HEK293 (cell line): ENCODE measurements around the gene FIGNL2.

Experiments
- CTCF ChIA-PET: fragments of 350-600 bp; formaldehyde crosslinking; extraction: SDS; loops from one replicate; lab custom pipeline; 2021; ENCODE audit warnings: antibody characterized with exemption; lab: Yijun Ruan, JAX
- POLR2A ChIA-PET: fragments of 300-600 bp; formaldehyde crosslinking; extraction: SDS; loops from one replicate; lab custom pipeline; 2020; ENCODE audit warnings: antibody characterized with exemption, inconsistent platforms; lab: Yijun Ruan, JAX
- H3K27ac ChIP-seq: fragments of 200-500 bp; sonication (Bioruptor generic); 2 replicates; pipeline ENCODE4 v1.5.1; 2014; ENCODE audit warnings: low read depth, low read length, control low read depth, inconsistent platforms; ENCODE audit errors: extremely low read depth
- H3K36me3 ChIP-seq, 2 experiments: fragments of 200-500 bp in 1 of 2; sonication (Bioruptor generic) in 1 of 2; 1 replicate in 1 of 2; 2 replicates in 1 of 2; pipeline ENCODE4 v1.5.1; 2014 to 2017; ENCODE audit warnings: inconsistent platforms in 2 of 2, low read length in 2 of 2; ENCODE audit not compliant: control insufficient read depth in 2 of 2, insufficient read depth in 1 of 2
- H3K4me1 ChIP-seq: fragments of 200-500 bp; sonication (Bioruptor generic); 2 replicates; pipeline ENCODE4 v1.5.1; 2014; ENCODE audit warnings: mild to moderate bottlenecking, low read length, inconsistent platforms; ENCODE audit not compliant: control insufficient read depth, insufficient read depth
- H3K4me3 ChIP-seq: 2 replicates; pipeline ENCODE4 v1.5.1; 2011; ENCODE audit warnings: low read depth, mild to moderate bottlenecking, control low read depth, low read length, moderate library complexity
- H3K9me3 ChIP-seq: fragments of 200-500 bp; sonication (Bioruptor generic); 2 replicates; pipeline ENCODE4 v1.5.1; 2014; ENCODE audit warnings: low read depth, low read length, inconsistent platforms; ENCODE audit not compliant: control insufficient read depth, insufficient read depth
- ATF2 ChIP-seq: fragments of 450-650 bp; formaldehyde crosslinking; IDR thresholded peaks from 2 replicates; pipeline ENCODE4 v1.5.1; 2016; ENCODE audit warnings: missing biosample characterization, missing genetic modification characterization, low read depth
- EGR2 ChIP-seq: fragments of 450-650 bp; formaldehyde crosslinking; IDR thresholded peaks from 2 replicates; pipeline ENCODE4 v1.5.1; 2016; ENCODE audit warnings: low read depth, missing biosample characterization, missing genetic modification characterization
- ELK4 ChIP-seq: IDR thresholded peaks from 2 replicates; pipeline ENCODE4 v1.6.1; 2011; ENCODE audit warnings: mild to moderate bottlenecking, low read depth, low read length, borderline replicate concordance
- HOXC10 ChIP-seq: sonication (generic); formaldehyde crosslinking; IDR thresholded peaks from 2 replicates; pipeline ENCODE4 v1.8.1; 2023; ENCODE audit warnings: mild to moderate bottlenecking, missing genetic modification reagents
- KLF10 ChIP-seq: fragments of 450-650 bp; IDR thresholded peaks from 2 replicates; pipeline ENCODE4 v1.5.1; 2018; ENCODE audit warnings: missing biosample characterization, mild to moderate bottlenecking, missing genetic modification characterization
- KLF16 ChIP-seq: fragments of 450-650 bp; formaldehyde crosslinking; IDR thresholded peaks from 2 replicates; pipeline ENCODE4 v1.5.1; 2017; ENCODE audit warnings: missing biosample characterization, missing genetic modification characterization
- PRDM10 ChIP-seq: fragments of 450-650 bp; formaldehyde crosslinking; IDR thresholded peaks from 2 replicates; pipeline ENCODE4 v1.5.1; 2016; ENCODE audit warnings: missing biosample characterization, missing genetic modification characterization
- PRDM2 ChIP-seq: fragments of 450-650 bp; formaldehyde crosslinking; IDR thresholded peaks from 2 replicates; pipeline ENCODE4 v1.5.1; 2016; ENCODE audit warnings: missing biosample characterization, missing genetic modification characterization, borderline replicate concordance
- SCRT1 ChIP-seq: fragments of 450-650 bp; formaldehyde crosslinking; IDR thresholded peaks from 2 replicates; pipeline ENCODE4 v1.5.1; 2016; ENCODE audit warnings: missing biosample characterization, missing genetic modification characterization, borderline replicate concordance
- SP3 ChIP-seq: fragments of 450-650 bp; formaldehyde crosslinking; IDR thresholded peaks from 2 replicates; pipeline ENCODE4 v1.5.1; 2016; ENCODE audit warnings: missing biosample characterization, missing genetic modification characterization
- YY1 ChIP-seq: fragments of 450-650 bp; formaldehyde crosslinking; IDR thresholded peaks from 2 replicates; pipeline ENCODE4 v1.5.1; 2018; ENCODE audit warnings: missing biosample characterization, missing genetic modification characterization
- ZNF114 ChIP-seq: fragments of 450-650 bp; formaldehyde crosslinking; IDR thresholded peaks from 2 replicates; pipeline ENCODE4 v1.5.0; 2017; ENCODE audit warnings: missing biosample characterization, missing genetic modification characterization
- ZNF362 ChIP-seq: fragments of 450-650 bp; formaldehyde crosslinking; IDR thresholded peaks from 2 replicates; pipeline ENCODE4 v1.5.1; 2016; ENCODE audit warnings: missing biosample characterization, missing genetic modification characterization
- ZNF548 ChIP-seq: fragments of 450-650 bp; formaldehyde crosslinking; IDR thresholded peaks from 2 replicates; pipeline ENCODE4 v1.5.1; 2016; ENCODE audit warnings: missing biosample characterization, missing genetic modification characterization
- ZNF654 ChIP-seq: fragments of 450-650 bp; formaldehyde crosslinking; IDR thresholded peaks from 2 replicates; pipeline ENCODE4 v1.5.1; 2016; ENCODE audit warnings: low read depth, missing biosample characterization, missing genetic modification characterization
- ZNF701 ChIP-seq: fragments of 450-650 bp; formaldehyde crosslinking; IDR thresholded peaks from 2 replicates; pipeline ENCODE4 v1.5.1; 2016; ENCODE audit warnings: missing biosample characterization, missing genetic modification characterization

FIGNL2 gene

GRCh38 chr12:51888316-51889215 is 40.0 kb upstream of the FIGNL2 start:
- CTCF ChIA-PET: interaction anchor here (0.7 to 2.8 kb wide), 6 partner anchors 13 to 137 kb away, joined by 3 to 15 read pairs (median 4); no protein-coding TSS in a partner anchor
- H3K27ac ChIP-seq: no peak overlapping the region
- H3K9me3 ChIP-seq: no peaks in the 10 kb centered on the region
- H3K4me1 ChIP-seq: no peaks in the 10 kb centered on the region
- no peaks in the 10 kb centered on the region for H3K36me3 ChIP-seq
- TF ChIP-seq ZNF114 (tag by site-specific recombination) (no peak), EGR2 (tag by site-specific recombination) (no peak), ELK4 (no peak), ZNF701 (tag by site-specific recombination) (no peak), PRDM10 (tag by site-specific recombination) (no peak), ZNF654 (tag by site-specific recombination) (no peak), PRDM2 (tag by site-specific recombination) (no peak), ATF2 (no peak), ZNF548 (tag by site-specific recombination) (no peak), KLF10 (tag by site-specific recombination) (no peak), YY1 (tag by site-specific recombination) (no peak), SCRT1 (tag by site-specific recombination) (no peak), HOXC10 (CRISPR knock-in tag) (no peak), KLF16 (tag by site-specific recombination) (no peak), SP3 (tag by site-specific recombination) (no peak), ZNF362 (tag by site-specific recombination) (no peak)
- H3K4me3 ChIP-seq: no peak overlapping the region
- POLR2A ChIA-PET: no interaction called here
